T-helper 17 cell (primary cell): ENCODE data around the gene ZNF574. TPM values are rescaled to one million over a fixed set of nuclear protein-coding genes. Genes with fewer than 3 reads are reported as not detected.

Experiments
- ATAC-seq: fragments of 150-1000 bp; cut with Tn5 transposase; 2 replicates; pipeline ENCODE4 v1.10.0; 2021; ENCODE audit warnings: mild to moderate bottlenecking, moderate library complexity
- DNase-seq, 3 donors: peaks; one replicate each; pipeline versions ENCODE4 v3.0.0 to v3.0.0-alpha.2; 2020 to 2021
- H3K9me3 ChIP-seq: one replicate; pipeline ENCODE4 v1.7.0; 2013; ENCODE audit warnings: low read length, mild to moderate bottlenecking; ENCODE audit not compliant: control insufficient read depth, poor library complexity, severe bottlenecking
- H3K27ac Mint-ChIP-seq: one replicate; pipeline ENCODE4 v1.8.0; 2022; ENCODE audit warnings: mild to moderate bottlenecking, moderate library complexity, mixed read lengths
- H3K27me3 Mint-ChIP-seq: one replicate; pipeline ENCODE4 v1.8.0; 2022; ENCODE audit warnings: mixed read lengths
- H3K36me3 Mint-ChIP-seq: one replicate; pipeline ENCODE4 v1.8.0; 2022; ENCODE audit warnings: low read depth, mixed read lengths
- H3K4me1 Mint-ChIP-seq: one replicate; pipeline ENCODE4 v1.8.0; 2022; ENCODE audit warnings: mild to moderate bottlenecking, mixed read lengths
- H3K4me3 Mint-ChIP-seq: one replicate; pipeline ENCODE4 v1.8.0; 2022; ENCODE audit warnings: mild to moderate bottlenecking, moderate library complexity, mixed read lengths
- total RNA-seq, 4 donors: library from RNA in 2 of 4; stranded (reverse) in 2 of 4; gene quantifications; one replicate each; pipeline ENCODE4 v1.2.3 and lab custom pipeline; 2022 to 2026

The ZNF574 gene
- total RNA-seq, 2 donors from 2014 or later, result 23.1 to 23.6 TPM

- no peaks in the 10 kb centered on the region for H3K9me3 ChIP-seq
- no peaks in the 10 kb centered on the region for H3K27me3 Mint-ChIP-seq
- peak in 1 of 3 donors; percentile 16 for DNase-seq
- peak overlapping the region; percentile 99 for H3K27ac Mint-ChIP-seq
- ATAC-seq, result peak; percentile 28
- H3K4me1 Mint-ChIP-seq, result peaks cover 53% of the 10 kb centered on the region
- H3K4me3 Mint-ChIP-seq, result peak overlapping the region; percentile 93
- peaks cover 2% of the 10 kb centered on the region for H3K36me3 Mint-ChIP-seq
Measured at GRCh38 chr19:42122691-42123607, 47.0 kb downstream of the ZNF574 start.

DNA sequence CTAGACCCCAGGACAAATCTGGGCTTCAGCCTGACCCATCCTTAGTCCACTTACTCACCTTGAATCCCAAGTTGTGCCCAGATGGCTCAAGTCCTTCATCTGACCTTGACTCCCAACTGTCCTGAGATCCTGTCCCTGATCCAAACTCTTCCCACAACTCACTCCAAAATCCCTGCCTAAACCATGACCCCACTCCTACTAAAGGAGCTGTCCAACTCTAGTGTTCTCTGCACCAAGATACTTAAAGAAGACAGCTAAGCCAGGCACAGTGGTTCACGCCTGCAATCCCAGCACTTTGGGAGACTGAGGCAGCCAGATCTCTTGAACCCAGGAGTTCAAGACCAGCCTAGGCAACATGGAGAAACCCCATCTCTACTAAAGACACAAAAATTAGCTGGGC lies 47.8 kb downstream of the ZNF574 start:
- Mint-ChIP-seq H3K4me1 (peaks cover 55% of the 10 kb centered on the region), H3K27ac (peak overlapping the region; percentile 99), H3K27me3 (no peaks in the 10 kb centered on the region), H3K4me3 (peak overlapping the region; percentile 93), H3K36me3 (peaks cover 2% of the 10 kb centered on the region)
- no peak for ATAC-seq
- no peaks in the 10 kb centered on the region for H3K9me3 ChIP-seq
- no peak for DNase-seq

DNA sequence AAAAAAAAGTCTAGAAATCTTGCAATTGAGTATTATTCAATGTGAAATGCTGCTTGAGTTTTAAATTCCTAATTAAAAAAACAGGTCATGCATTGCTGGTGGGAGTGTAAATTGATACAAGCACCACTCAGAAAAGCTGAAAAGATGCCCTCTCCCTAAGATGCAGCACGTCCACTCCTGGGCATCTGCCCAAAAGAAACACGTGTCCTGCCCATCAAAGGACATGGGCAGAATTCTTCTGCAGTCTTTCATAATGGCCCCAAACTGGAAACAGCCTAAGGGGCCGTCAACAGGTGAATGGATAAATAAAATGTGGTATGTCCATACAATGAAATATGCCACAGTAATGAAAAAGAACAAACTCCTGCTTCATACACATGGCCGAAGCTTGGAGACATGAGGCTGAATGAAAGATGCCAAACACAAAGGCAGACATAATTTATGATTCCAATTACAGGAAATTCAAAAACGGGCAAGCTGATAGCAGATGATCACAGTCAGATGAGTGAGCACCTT lies 48.5 kb downstream of the ZNF574 start:
- Mint-ChIP-seq H3K27ac (peak overlapping the region; percentile 27), H3K4me3 (peak overlapping the region; percentile 5), H3K36me3 (peaks cover 2% of the 10 kb centered on the region), H3K27me3 (no peaks in the 10 kb centered on the region), H3K4me1 (peaks cover 61% of the 10 kb centered on the region)
- H3K9me3 ChIP-seq, result no peaks in the 10 kb centered on the region
- DNase-seq (no peak), ATAC-seq (no peak)

DNA sequence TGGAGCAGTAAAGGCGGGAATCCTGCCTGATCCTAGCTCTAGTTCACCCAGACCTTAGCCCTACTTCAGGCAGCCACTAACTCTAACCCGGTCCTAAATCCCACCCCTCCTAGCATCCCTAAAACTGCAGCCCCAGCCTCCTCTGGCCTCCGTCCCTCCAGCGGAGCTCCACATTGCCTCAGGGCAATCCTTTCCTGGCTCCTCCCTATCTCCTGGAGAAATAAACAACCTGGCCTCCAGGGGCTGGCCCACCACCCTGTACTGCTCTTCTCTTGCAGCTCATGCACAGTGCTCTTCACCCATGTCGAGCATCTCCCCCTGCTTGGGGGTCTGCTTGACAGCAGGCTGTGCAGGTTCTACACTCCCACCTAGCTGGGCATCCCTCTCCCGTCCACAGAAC lies 49.6 kb downstream of the ZNF574 start:
- ATAC-seq (no peak), DNase-seq (no peak)
- H3K4me3 Mint-ChIP-seq, result no peak overlapping the region
- no peaks in the 10 kb centered on the region for H3K27me3 Mint-ChIP-seq
- peaks cover 72% of the 10 kb centered on the region for H3K4me1 Mint-ChIP-seq
- no peaks in the 10 kb centered on the region for H3K9me3 ChIP-seq
- H3K36me3 Mint-ChIP-seq, result peaks cover 2% of the 10 kb centered on the region
- H3K27ac Mint-ChIP-seq, result no peak overlapping the region

- Mint-ChIP-seq H3K27ac (peak overlapping the region; percentile 97), H3K4me1 (peaks cover 74% of the 10 kb centered on the region)
- ATAC-seq, result no peak
Measured at GRCh38 chr19:42126574-42126973, 50.6 kb downstream of the ZNF574 start.

GRCh38 chr19:42129399-42130253 lies 53.7 kb downstream of the ZNF574 start:
- Mint-ChIP-seq H3K27me3 (no peaks in the 10 kb centered on the region), H3K36me3 (peaks cover 5% of the 10 kb centered on the region), H3K4me1 (peaks cover 70% of the 10 kb centered on the region), H3K27ac (peak overlapping the region; percentile 97), H3K4me3 (peak overlapping the region; percentile 97)
- DNase-seq, result no peak
- no peaks in the 10 kb centered on the region for H3K9me3 ChIP-seq
- no peak for ATAC-seq

More at GRCh38 chr19:42126574-42126973, 50.6 kb downstream of the ZNF574 start:
- peaks cover 4% of the 10 kb centered on the region for H3K36me3 Mint-ChIP-seq
- no peak overlapping the region for H3K4me3 Mint-ChIP-seq
- DNase-seq, result no peak
- H3K27me3 Mint-ChIP-seq, result no peaks in the 10 kb centered on the region
- no peaks in the 10 kb centered on the region for H3K9me3 ChIP-seq

- H3K9me3 ChIP-seq, result no peaks in the 10 kb centered on the region
- peaks cover 5% of the 10 kb centered on the region for H3K36me3 Mint-ChIP-seq
- peak overlapping the region; percentile 97 for H3K4me3 Mint-ChIP-seq
- peaks cover 72% of the 10 kb centered on the region for H3K4me1 Mint-ChIP-seq
- no peaks in the 10 kb centered on the region for H3K27me3 Mint-ChIP-seq
- DNase-seq (no peak), ATAC-seq (no peak)
- peak overlapping the region; percentile 97 for H3K27ac Mint-ChIP-seq
Measured at GRCh38 chr19:42130254-42130573, 54.2 kb downstream of the ZNF574 start.

Other genes with a start within 250 kb of the ZNF574 start
- not detected for gene LYPD4, start 231.5 kb upstream of the ZNF574 start, total RNA-seq
- not detected for gene DMRTC2, start 231.1 kb upstream of the ZNF574 start, total RNA-seq
- gene RPS19, start 215.9 kb upstream of the ZNF574 start, total RNA-seq, result 1,000 to 10,000 TPM; 3,299 to 3,349 TPM
- gene CD79A, start 198.9 kb upstream of the ZNF574 start, total RNA-seq, result 10 to 100 TPM in 1 of 2 donors, 1 to 10 TPM in 1; 1.6 to 27.3 TPM
- gene ARHGEF1, start 193.0 kb upstream of the ZNF574 start, total RNA-seq, result 100 to 1,000 TPM; 929 to 961 TPM
- 1 to 10 TPM; 2.4 to 3.1 TPM for gene ERFL, start 147.7 kb upstream of the ZNF574 start, total RNA-seq
- 10 to 100 TPM; 90.1 to 98.3 TPM for gene RABAC1, start 116.8 kb upstream of the ZNF574 start, total RNA-seq
- 1 to 10 TPM; 2.2 to 4.9 TPM for gene ATP1A3, start 81.9 kb upstream of the ZNF574 start, total RNA-seq
- gene GRIK5, start 6.0 kb upstream of the ZNF574 start, total RNA-seq, result under 1 TPM; 0.42 to 0.55 TPM
- 10 to 100 TPM; 24.5 to 42.7 TPM for gene POU2F2, start 56.3 kb downstream of the ZNF574 start, total RNA-seq
- gene DEDD2, start 141.5 kb downstream of the ZNF574 start, total RNA-seq, result 10 to 100 TPM; 72.1 to 89.9 TPM
- gene ZNF526, start 144.1 kb downstream of the ZNF574 start, total RNA-seq, result 1 to 10 TPM; 6.7 to 7.5 TPM
- 10 to 100 TPM; 27.7 to 28.1 TPM for gene GSK3A, start 166.4 kb downstream of the ZNF574 start, total RNA-seq
- 10 to 100 TPM; 75.8 to 82.1 TPM for gene ERF, start 179.0 kb downstream of the ZNF574 start, total RNA-seq
- gene CIC, start 193.1 kb downstream of the ZNF574 start, total RNA-seq, result 100 to 1,000 TPM; 112 to 125 TPM
- gene PRR19, start 226.0 kb downstream of the ZNF574 start, total RNA-seq, result under 1 TPM in 1 of 2 donors, not detected in 1; 0.50 TPM
- gene PAFAH1B3, start 226.5 kb downstream of the ZNF574 start, total RNA-seq, result 10 to 100 TPM; 16.0 to 17.7 TPM
- not detected for gene TMEM145, start 237.1 kb downstream of the ZNF574 start, total RNA-seq
- 1 to 10 TPM; 4.6 to 6.1 TPM for gene MEGF8, start 249.5 kb downstream of the ZNF574 start, total RNA-seq